Vagina (tissue), 2 donors: Measurements from ENCODE around the gene SPAG16.

Experiments
- CTCF ChIP-seq, 3 experiments: fragments of 450-650 bp in 2 of 3; fragments of 200-600 bp in 1 of 3; sonication (generic) in 1 of 3; IDR thresholded peaks; one replicate each; pipeline ENCODE4 v1.5.1; 2017 to 2019; ENCODE audit warnings: antibody characterized with exemption in 3 of 3, mild to moderate bottlenecking in 2 of 3, moderate library complexity in 2 of 3
- POLR2AphosphoS5 ChIP-seq, 2 donors: sonication (generic); formaldehyde crosslinking; IDR thresholded peaks; one replicate each; pipeline ENCODE4 v1.9.0; 2017; ENCODE audit warnings: antibody characterized with exemption in 2 of 2, mild to moderate bottlenecking in 2 of 2, low read depth in 1 of 2; ENCODE audit not compliant: insufficient read depth in 1 of 2

GRCh38 chr2:213285404-213285803, 1.1 kb downstream of the SPAG16 start:
- TF ChIP-seq CTCF (IDR thresholded peaks at IDR 0.05): no peak
- no peak for TF ChIP-seq POLR2AphosphoS5 (IDR thresholded peaks at IDR 0.05; ENCODE audit: insufficient read depth in 1 of 2, low read depth in 1 of 2)
